Measurements from ENCODE around the gene ISYNA1. TPM values are rescaled to one million over a fixed set of nuclear protein-coding genes. Genes with fewer than 3 reads are reported as not detected.

ISYNA1 gene
- total RNA-seq, 1 donor from 2014 or later = 68.5 TPM

GRCh38 chr19:18439025-18439909 is 1.3 kb upstream of the ISYNA1 start:
- peak overlapping the region; percentile 45 for H3K27ac Mint-ChIP-seq (ENCODE audit: unreplicated experiment)
- peaks cover 7% of the 10 kb centered on the region for H3K36me3 Mint-ChIP-seq (ENCODE audit: low read depth, unreplicated experiment)
- H3K4me1 Mint-ChIP-seq (ENCODE audit: unreplicated experiment) = peaks cover 15% of the 10 kb centered on the region
- TF ChIP-seq CTCF (IDR thresholded peaks at IDR 0.05; ENCODE audit: unreplicated experiment) = no peak
- peak overlapping the region; percentile 31 for H3K4me3 Mint-ChIP-seq (ENCODE audit: unreplicated experiment)
- no peaks in the 10 kb centered on the region for H3K9me3 Mint-ChIP-seq (ENCODE audit: unreplicated experiment)
- DNase-seq (ENCODE audit: low spot score) = no peak
- peaks cover 24% of the 10 kb centered on the region for H3K27me3 Mint-ChIP-seq (ENCODE audit: unreplicated experiment)

GRCh38 chr19:18438331-18439024 is 545 bp upstream of the ISYNA1 start:
- Mint-ChIP-seq H3K9me3 (ENCODE audit: unreplicated experiment) (no peaks in the 10 kb centered on the region), H3K36me3 (ENCODE audit: low read depth, unreplicated experiment) (peaks cover 7% of the 10 kb centered on the region), H3K4me1 (ENCODE audit: unreplicated experiment) (peaks cover 15% of the 10 kb centered on the region), H3K27ac (ENCODE audit: unreplicated experiment) (no peak overlapping the region), H3K27me3 (ENCODE audit: unreplicated experiment) (peaks cover 25% of the 10 kb centered on the region), H3K4me3 (ENCODE audit: unreplicated experiment) (no peak overlapping the region)
- no peak for TF ChIP-seq CTCF (IDR thresholded peaks at IDR 0.05; ENCODE audit: unreplicated experiment)
- no peak for DNase-seq (ENCODE audit: low spot score)

GRCh38 chr19:18436671-18437490 is 1.1 kb downstream of the ISYNA1 start:
- TF ChIP-seq CTCF (IDR thresholded peaks at IDR 0.05; ENCODE audit: unreplicated experiment) = no peak
- H3K27ac Mint-ChIP-seq (ENCODE audit: unreplicated experiment) = no peak overlapping the region
- H3K9me3 Mint-ChIP-seq (ENCODE audit: unreplicated experiment) = no peaks in the 10 kb centered on the region
- no peaks in the 10 kb centered on the region for H3K36me3 Mint-ChIP-seq (ENCODE audit: low read depth, unreplicated experiment)
- peak overlapping the region; percentile 80 for H3K4me3 Mint-ChIP-seq (ENCODE audit: unreplicated experiment)
- peaks cover 19% of the 10 kb centered on the region for H3K27me3 Mint-ChIP-seq (ENCODE audit: unreplicated experiment)
- H3K4me1 Mint-ChIP-seq (ENCODE audit: unreplicated experiment) = peaks cover 13% of the 10 kb centered on the region
- DNase-seq (ENCODE audit: low spot score) = peak; percentile 65

GRCh38 chr19:18435842-18436670 is 1.9 kb downstream of the ISYNA1 start:
- no peak for DNase-seq (ENCODE audit: low spot score)
- Mint-ChIP-seq H3K4me1 (ENCODE audit: unreplicated experiment) (peaks cover 13% of the 10 kb centered on the region), H3K27me3 (ENCODE audit: unreplicated experiment) (peaks cover 19% of the 10 kb centered on the region), H3K27ac (ENCODE audit: unreplicated experiment) (no peak overlapping the region), H3K4me3 (ENCODE audit: unreplicated experiment) (peak overlapping the region; percentile 80), H3K36me3 (ENCODE audit: low read depth, unreplicated experiment) (no peaks in the 10 kb centered on the region), H3K9me3 (ENCODE audit: unreplicated experiment) (no peaks in the 10 kb centered on the region)
- TF ChIP-seq CTCF (IDR thresholded peaks at IDR 0.05; ENCODE audit: unreplicated experiment) = no peak

Data from endothelial cell (in vitro differentiated cells).